Measurements from ENCODE around the gene KRT7.

Gene KRT7

GRCh38 chr12:52220477-52220876, 12.6 kb upstream of the KRT7 start:
- H3K36me3 ChIP-seq (ENCODE audit: low read depth) = no peaks in the 10 kb centered on the region
- no peak for DNase-seq (ENCODE audit: low spot score)
- TF ChIP-seq CTCF (IDR thresholded peaks at IDR 0.05; ENCODE audit: poor library complexity, severe bottlenecking) = no peak
- no peak overlapping the region for H3K4me3 ChIP-seq (ENCODE audit: severe bottlenecking)
- H3K27ac ChIP-seq (ENCODE audit: poor library complexity, severe bottlenecking) = no peak overlapping the region
- H3K9me3 ChIP-seq (ENCODE audit: severe bottlenecking) = peaks cover 3% of the 10 kb centered on the region
- peaks cover 51% of the 10 kb centered on the region for H3K4me1 ChIP-seq (ENCODE audit: insufficient read depth, poor library complexity, severe bottlenecking)
- no peak for ATAC-seq (ENCODE audit: low read depth)
- no peaks in the 10 kb centered on the region for H3K27me3 ChIP-seq (ENCODE audit: insufficient read depth, poor library complexity, severe bottlenecking)

- no peak overlapping the region for H3K4me3 ChIP-seq (ENCODE audit: severe bottlenecking)
- peaks cover 45% of the 10 kb centered on the region for H3K4me1 ChIP-seq (ENCODE audit: insufficient read depth, poor library complexity, severe bottlenecking)
- TF ChIP-seq CTCF (IDR thresholded peaks at IDR 0.05; ENCODE audit: poor library complexity, severe bottlenecking) = no peak
- no peaks in the 10 kb centered on the region for H3K27me3 ChIP-seq (ENCODE audit: insufficient read depth, poor library complexity, severe bottlenecking)
- no peak for DNase-seq (ENCODE audit: low spot score)
- no peak overlapping the region for H3K27ac ChIP-seq (ENCODE audit: poor library complexity, severe bottlenecking)
- H3K36me3 ChIP-seq (ENCODE audit: low read depth) = no peaks in the 10 kb centered on the region
- ATAC-seq (ENCODE audit: low read depth) = no peak
- H3K9me3 ChIP-seq (ENCODE audit: severe bottlenecking) = peaks cover 3% of the 10 kb centered on the region
Measured at GRCh38 chr12:52221070-52221781, 11.8 kb upstream of the KRT7 start.

GRCh38 chr12:52221912-52222457, 11.1 kb upstream of the KRT7 start:
- Histone ChIP-seq H3K4me3 (ENCODE audit: severe bottlenecking) (no peak overlapping the region), H3K4me1 (ENCODE audit: insufficient read depth, poor library complexity, severe bottlenecking) (peaks cover 37% of the 10 kb centered on the region), H3K9me3 (ENCODE audit: severe bottlenecking) (peaks cover 3% of the 10 kb centered on the region), H3K36me3 (ENCODE audit: low read depth) (no peaks in the 10 kb centered on the region), H3K27ac (ENCODE audit: poor library complexity, severe bottlenecking) (no peak overlapping the region), H3K27me3 (ENCODE audit: insufficient read depth, poor library complexity, severe bottlenecking) (no peaks in the 10 kb centered on the region)
- peak; percentile 60 for DNase-seq (ENCODE audit: low spot score)
- ATAC-seq (ENCODE audit: low read depth) = peak; percentile 47
- peak; percentile 60 for TF ChIP-seq CTCF (IDR thresholded peaks at IDR 0.05; ENCODE audit: poor library complexity, severe bottlenecking)

- ATAC-seq (ENCODE audit: low read depth) = no peak
- DNase-seq (ENCODE audit: low spot score) = peak; percentile 9
- no peaks in the 10 kb centered on the region for H3K36me3 ChIP-seq (ENCODE audit: low read depth)
- no peaks in the 10 kb centered on the region for H3K27me3 ChIP-seq (ENCODE audit: insufficient read depth, poor library complexity, severe bottlenecking)
- TF ChIP-seq CTCF (IDR thresholded peaks at IDR 0.05; ENCODE audit: poor library complexity, severe bottlenecking) = no peak
- H3K4me1 ChIP-seq (ENCODE audit: insufficient read depth, poor library complexity, severe bottlenecking) = peaks cover 30% of the 10 kb centered on the region
- no peak overlapping the region for H3K27ac ChIP-seq (ENCODE audit: poor library complexity, severe bottlenecking)
- H3K9me3 ChIP-seq (ENCODE audit: severe bottlenecking) = peaks cover 3% of the 10 kb centered on the region
- H3K4me3 ChIP-seq (ENCODE audit: severe bottlenecking) = no peak overlapping the region
Measured at GRCh38 chr12:52222692-52223091, 10.4 kb upstream of the KRT7 start.
